HG03469 (cell line): ENCODE data around the gene TAC4.

Experiments
- ATAC-seq: cut with Tn5 transposase; IDR thresholded peaks from one replicate; pipeline ENCODE4 v1.9.1; 2021; ENCODE audit warnings: mild to moderate bottlenecking, moderate library complexity, moderate number of reproducible peaks; ENCODE audit not compliant: unreplicated experiment

TAC4 gene

DNA sequence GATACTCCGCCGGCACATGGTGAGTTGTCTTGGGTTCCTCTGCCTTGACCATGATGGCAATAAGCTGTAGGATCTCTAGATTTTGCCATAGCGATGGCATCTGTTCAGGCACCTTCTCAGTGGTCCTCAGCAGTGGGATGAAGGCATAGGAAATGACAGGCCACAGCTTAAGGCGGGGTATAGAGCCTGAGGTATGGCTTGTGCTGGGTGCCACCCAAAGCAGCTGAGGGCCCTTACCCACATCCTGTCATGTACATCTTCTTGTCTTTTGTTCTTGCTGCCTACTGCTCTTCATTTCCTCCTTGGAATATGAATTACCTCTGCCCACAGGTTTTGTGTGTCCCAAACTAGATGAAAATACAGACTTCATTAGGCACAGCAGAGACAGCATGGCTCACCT is 29.9 kb downstream of the TAC4 start:
- ATAC-seq: no peak

DNA sequence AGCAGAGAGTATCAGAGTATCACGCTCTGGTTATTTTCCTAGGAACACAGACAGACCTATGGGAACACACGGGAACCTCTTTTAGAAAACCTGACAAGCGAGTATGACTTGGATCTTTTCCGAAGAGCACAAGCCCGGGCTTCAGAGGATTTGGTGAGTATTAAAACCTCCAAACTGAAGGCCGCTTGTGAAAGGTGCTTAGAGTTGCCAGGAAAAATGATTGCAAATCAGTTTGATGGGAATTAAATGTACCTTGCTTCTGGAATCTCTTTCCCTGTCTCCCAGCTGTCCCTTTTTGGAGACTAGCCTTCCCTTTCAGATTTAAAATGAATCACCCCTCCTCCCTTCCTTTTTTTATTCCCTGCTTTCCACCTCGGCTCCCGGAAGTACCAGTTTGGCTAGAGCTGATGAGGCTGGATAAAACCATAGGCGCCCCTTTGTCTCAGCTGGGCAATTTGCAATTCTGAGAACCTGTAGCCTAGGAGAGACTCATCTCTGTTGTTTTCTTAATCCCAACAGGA is 32.0 kb downstream of the TAC4 start:
- ATAC-seq: no peak

DNA sequence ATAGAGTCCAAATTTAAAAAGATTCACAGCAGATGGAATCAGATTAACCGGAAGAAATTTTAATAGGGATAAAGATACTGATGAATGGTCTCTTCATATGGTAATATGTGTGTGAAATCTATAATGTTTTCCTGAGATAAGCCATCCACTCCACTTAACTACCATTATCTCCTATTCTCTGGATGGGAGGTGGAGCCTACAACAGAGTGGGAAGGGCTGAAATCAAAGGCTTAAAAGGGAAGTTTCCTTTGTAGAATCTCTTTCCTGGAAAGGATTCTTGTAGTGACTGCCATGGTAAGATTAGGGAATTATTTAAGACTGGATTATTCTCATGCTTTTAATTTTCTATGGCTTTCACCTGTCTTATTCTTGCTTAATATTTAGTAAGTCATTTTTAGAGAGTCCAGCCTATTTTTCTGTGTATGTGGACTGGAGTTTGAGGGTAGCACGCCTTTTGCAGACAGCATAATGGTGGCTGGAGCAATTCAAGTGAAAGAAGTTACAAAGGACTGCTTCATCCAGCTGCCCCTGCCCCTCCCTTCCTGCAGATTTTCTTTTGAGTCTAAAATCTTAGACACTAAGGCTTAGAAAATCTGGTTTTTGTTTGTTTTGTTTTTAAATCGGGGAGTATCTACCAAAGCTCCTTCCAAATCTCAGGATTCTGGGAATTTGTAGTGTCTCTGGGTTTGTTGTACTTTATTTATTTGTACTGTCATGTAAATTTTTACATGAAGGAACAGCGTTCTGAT is 32.9 kb downstream of the TAC4 start:
- ATAC-seq: no peak

DNA sequence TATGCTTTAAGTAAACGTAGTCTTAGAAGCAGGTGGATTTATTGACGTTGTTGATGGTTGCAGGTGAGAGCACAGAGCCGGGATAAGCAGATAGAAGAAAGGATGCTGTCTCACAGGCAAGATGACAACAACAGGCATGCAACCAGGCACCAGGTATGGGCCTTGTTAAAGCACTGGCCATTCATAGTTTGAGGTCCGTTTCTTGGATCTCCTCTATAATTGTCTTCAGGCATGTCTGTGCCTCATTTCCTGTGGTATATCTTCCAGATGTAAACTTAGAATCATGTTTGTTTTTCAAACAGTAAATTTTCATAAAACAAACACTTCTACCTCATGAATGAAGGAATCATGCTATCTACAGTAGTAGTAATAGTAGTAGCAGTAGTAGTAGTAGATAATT is 38.8 kb downstream of the TAC4 start:
- ATAC-seq: no peak

DNA sequence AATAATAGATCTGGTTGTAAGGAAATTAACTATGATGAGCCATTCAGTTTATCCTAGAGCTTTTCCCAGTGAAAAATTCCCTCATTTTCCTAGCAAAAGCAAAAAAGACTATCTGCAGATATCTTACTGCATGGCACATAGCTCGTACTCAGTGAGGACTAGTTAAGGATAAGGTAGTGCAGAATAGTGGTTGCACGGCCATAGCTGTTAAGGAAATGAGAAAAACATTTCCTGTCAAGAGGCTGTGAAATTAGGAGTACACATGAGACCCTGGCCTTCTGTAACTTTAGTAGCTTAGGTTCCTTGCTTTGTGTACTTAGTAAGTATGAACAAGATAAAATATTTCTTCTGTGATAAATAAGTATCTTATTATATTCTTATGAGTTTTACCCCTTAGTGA is 49.1 kb downstream of the TAC4 start:
- ATAC-seq: no peak

DNA sequence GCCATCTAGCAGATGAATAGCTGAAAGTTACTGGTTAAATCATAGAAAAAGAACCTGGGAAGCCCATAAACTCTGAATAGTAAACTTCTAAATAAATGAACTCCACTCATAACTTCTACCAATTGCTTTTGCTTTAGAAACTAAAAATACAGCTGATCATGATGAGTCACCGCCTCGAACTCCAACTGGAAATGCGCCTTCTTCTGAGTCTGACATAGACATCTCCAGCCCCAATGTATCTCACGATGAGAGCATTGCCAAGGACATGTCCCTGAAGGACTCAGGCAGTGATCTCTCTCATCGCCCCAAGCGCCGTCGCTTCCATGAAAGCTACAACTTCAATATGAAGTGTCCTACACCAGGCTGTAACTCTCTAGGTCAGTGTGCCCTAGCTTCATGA is 49.7 kb downstream of the TAC4 start:
- no peak for ATAC-seq

DNA sequence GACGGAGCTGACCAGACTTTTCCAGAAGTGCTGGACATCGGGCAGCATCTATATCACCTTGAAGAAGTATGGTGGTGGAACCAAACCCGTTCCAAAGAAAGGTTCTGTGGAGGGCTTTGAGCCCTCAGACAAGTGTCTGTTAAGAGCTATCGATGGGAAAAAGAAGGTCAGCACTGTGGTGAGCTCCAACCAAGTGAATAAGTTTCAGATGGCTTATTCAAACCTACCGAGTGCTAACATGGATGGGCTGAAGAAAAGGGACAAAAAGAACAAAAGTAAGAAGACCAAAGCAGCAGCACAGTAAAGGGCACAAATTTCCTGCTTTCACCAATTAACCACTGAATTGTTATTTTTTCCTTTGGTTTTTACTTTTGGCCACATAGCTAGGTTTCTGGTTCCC is 52.5 kb downstream of the TAC4 start:
- no peak for ATAC-seq

DNA sequence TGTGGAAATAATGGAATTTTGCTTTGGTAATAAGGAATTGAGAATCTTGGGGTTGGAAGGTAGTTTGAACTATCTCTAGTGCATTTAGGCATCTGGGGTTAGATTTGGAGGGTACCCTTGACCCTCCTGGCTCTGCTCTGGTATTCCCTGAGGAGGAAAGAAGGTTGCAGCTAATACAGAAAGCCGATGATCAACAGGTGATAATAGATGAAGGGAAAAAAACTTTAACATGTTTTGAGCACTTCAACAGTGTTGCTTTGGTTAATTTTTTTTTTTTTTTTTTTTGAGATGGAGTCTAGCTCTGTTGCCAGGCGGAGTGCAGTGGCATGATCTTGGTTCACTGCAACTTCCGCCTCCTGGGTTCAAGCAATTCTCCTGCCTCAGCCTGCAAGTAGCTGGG is 54.6 kb downstream of the TAC4 start:
- ATAC-seq: no peak

DNA sequence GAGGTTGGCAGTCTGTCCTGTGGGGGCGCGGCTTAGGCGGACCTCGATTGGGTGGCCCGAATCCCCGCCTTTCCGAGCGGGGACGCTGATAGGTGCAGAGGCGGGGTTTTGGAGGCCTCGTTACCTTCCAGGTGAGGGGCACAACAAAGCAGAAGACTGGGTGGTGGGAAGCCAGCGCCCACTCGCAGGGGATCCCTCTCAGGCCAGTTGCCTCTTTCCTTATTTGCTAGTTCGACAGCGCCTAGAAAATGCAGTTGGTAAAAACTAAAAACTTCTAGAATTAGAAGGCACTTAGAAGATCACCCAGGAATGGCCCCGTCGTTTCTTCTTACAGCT is 58.7 kb downstream of the TAC4 start:
- ATAC-seq: no peak

DNA sequence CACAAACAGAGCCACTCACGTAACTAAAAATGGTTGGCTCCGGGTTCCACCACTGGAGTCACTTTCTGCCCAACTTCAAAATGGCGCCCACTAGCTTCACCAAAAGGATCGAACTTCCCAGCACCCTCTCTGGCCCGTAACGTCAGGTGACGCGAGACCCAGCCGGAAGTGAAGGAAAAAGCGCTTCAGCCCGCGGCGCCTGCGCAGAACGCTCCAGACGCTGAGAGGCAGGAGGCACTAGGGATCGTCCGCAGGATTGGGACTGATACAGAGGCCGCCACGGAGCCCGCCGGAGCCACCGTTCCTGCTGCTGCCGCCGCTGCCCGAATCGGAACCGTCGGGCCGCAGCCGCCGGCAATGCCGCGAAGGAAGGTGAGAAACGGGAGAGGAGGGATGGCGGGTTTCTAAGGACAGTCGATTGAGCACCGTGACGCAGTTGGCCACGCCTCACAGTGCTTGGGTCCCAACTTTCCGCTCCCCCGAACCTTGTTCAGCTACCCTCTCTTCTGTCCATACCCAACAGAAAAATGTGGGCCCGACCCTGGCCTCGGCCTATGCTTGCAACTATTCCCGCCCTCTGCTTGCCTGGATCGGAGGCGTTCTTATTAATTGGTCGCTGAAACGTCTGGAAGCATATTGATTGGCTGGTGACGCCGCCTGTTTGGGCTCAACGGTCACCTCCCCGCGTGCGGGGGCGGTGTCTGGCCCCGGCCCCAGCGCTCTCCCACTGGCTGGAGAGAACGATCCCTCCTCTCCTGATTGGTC is 59.2 kb downstream of the TAC4 start, which contains the start of gene KAT7:
TSS of gene KAT7 (plus strand) at position 204 of the 765 bp plus-strand sequence. CDS start at position 358, 154 bp downstream.
- peak; percentile 61 for ATAC-seq
